ENCODE measurements around the gene JUN.

- TF ChIP-seq USF1 (IDR thresholded peaks at IDR 0.05) (no peak), EP300 (IDR thresholded peaks at IDR 0.05; ENCODE audit: borderline replicate concordance) (no peak), TAF1 (IDR thresholded peaks at IDR 0.05; ENCODE audit: low read depth) (no peak)
Observed at GRCh38 chr1:58768191-58768731, 15.6 kb downstream of the JUN start.

Data from Ishikawa (cell line).